Astrocyte (in vitro differentiated cells and primary cell): ENCODE results near the gene TSG101. TPM values are rescaled to one million over a fixed set of nuclear protein-coding genes. Genes with fewer than 3 reads are reported as not detected.

Source experiments
- DNase-seq: peaks from one replicate; pipeline ENCODE4 v3.0.0-alpha.2; 2010; ENCODE audit warnings: low read depth
- FAIRE-seq: peaks from 2 replicates; lab custom pipeline; 2011; peaks lifted over from hg19 to GRCh38; lab: Jason Lieb, UNC
- H2AFZ ChIP-seq: 2 replicates; pipeline ENCODE4 v1.6.0; 2012; ENCODE audit warnings: low read depth, low read length, inconsistent platforms
- H3K27ac ChIP-seq: 2 replicates; pipeline ENCODE4 v1.5.1; 2011; ENCODE audit warnings: low read depth, low read length, inconsistent platforms
- H3K27me3 ChIP-seq: 2 replicates; pipeline ENCODE4 v1.6.0; 2011; ENCODE audit warnings: low read length, inconsistent platforms; ENCODE audit not compliant: insufficient read depth
- H3K36me3 ChIP-seq: 2 replicates; pipeline ENCODE4 v1.5.1; 2011; ENCODE audit warnings: low read length, inconsistent platforms; ENCODE audit not compliant: insufficient read depth
- H3K4me1 ChIP-seq: 2 replicates; pipeline ENCODE4 v1.5.1; 2011; ENCODE audit warnings: low read length, inconsistent platforms; ENCODE audit not compliant: insufficient read depth
- H3K4me2 ChIP-seq: 2 replicates; pipeline ENCODE4 v1.6.0; 2012; ENCODE audit warnings: low read length, inconsistent platforms
- H3K4me3 ChIP-seq: 2 replicates; pipeline ENCODE4 v1.5.1; 2011; ENCODE audit warnings: low read depth, mild to moderate bottlenecking, low read length, inconsistent platforms; ENCODE audit not compliant: insufficient read depth
- H3K79me2 ChIP-seq: 2 replicates; pipeline ENCODE4 v1.6.0; 2012; ENCODE audit warnings: mild to moderate bottlenecking, low read length, inconsistent platforms; ENCODE audit not compliant: insufficient read depth
- H3K9ac ChIP-seq: 2 replicates; pipeline ENCODE4 v1.6.0; 2012; ENCODE audit warnings: mild to moderate bottlenecking, low read length, inconsistent platforms
- H3K9me3 ChIP-seq: 2 replicates; pipeline ENCODE4 v1.5.1; 2012; ENCODE audit warnings: low read depth, mild to moderate bottlenecking, low read length, inconsistent platforms; ENCODE audit not compliant: insufficient read depth
- H4K20me1 ChIP-seq: 2 replicates; pipeline ENCODE4 v1.6.0; 2012; ENCODE audit warnings: low read length, inconsistent platforms; ENCODE audit not compliant: insufficient read depth
- H3K27ac Mint-ChIP-seq: one replicate; pipeline ENCODE4 v1.8.0; 2021; ENCODE audit warnings: mild to moderate bottlenecking, mixed read lengths; ENCODE audit not compliant: unreplicated experiment
- H3K27me3 Mint-ChIP-seq: one replicate; pipeline ENCODE4 v1.8.0; 2021; ENCODE audit warnings: low read depth, mixed read lengths; ENCODE audit not compliant: unreplicated experiment
- H3K36me3 Mint-ChIP-seq: one replicate; pipeline ENCODE4 v1.8.0; 2021; ENCODE audit warnings: low read depth, mixed read lengths; ENCODE audit not compliant: unreplicated experiment
- H3K4me1 Mint-ChIP-seq: one replicate; pipeline ENCODE4 v1.8.0; 2021; ENCODE audit warnings: low read depth, mixed read lengths; ENCODE audit not compliant: unreplicated experiment
- H3K4me3 Mint-ChIP-seq: one replicate; pipeline ENCODE4 v1.8.0; 2021; ENCODE audit warnings: mild to moderate bottlenecking, moderate library complexity, mixed read lengths; ENCODE audit not compliant: unreplicated experiment
- H3K9me3 Mint-ChIP-seq: one replicate; pipeline ENCODE4 v1.8.0; 2021; ENCODE audit warnings: mild to moderate bottlenecking, mixed read lengths; ENCODE audit not compliant: unreplicated experiment
- CTCF ChIP-seq: IDR thresholded peaks from 2 replicates; pipeline ENCODE4 v1.5.1; 2011; ENCODE audit warnings: low read depth, mild to moderate bottlenecking, inconsistent platforms, low read length, moderate library complexity; ENCODE audit not compliant: insufficient read depth
- EZH2 ChIP-seq: IDR thresholded peaks from 2 replicates; pipeline ENCODE4 v1.6.1; 2012; ENCODE audit warnings: mild to moderate bottlenecking, low read length, inconsistent platforms; ENCODE audit not compliant: insufficient read depth
- total RNA-seq: library from RNA; stranded (reverse); gene quantifications from 2 replicates; pipeline ENCODE4 v1.2.1, GENCODE V29; 2021

TSG101 gene
- total RNA-seq, 1 donor from 2014 or later = 53.1 TPM

GRCh38 chr11:18466402-18466801, 60.3 kb downstream of the TSG101 start:
- Histone ChIP-seq H3K79me2 (no peaks in the 10 kb centered on the region), H2AFZ (no peak overlapping the region), H3K36me3 (no peaks in the 10 kb centered on the region), H3K9me3 (no peaks in the 10 kb centered on the region), H4K20me1 (no peaks in the 10 kb centered on the region), H3K27ac (no peak overlapping the region), H3K4me2 (no peak overlapping the region), H3K9ac (no peak overlapping the region), H3K27me3 (no peaks in the 10 kb centered on the region), H3K4me3 (no peak overlapping the region), H3K4me1 (no peaks in the 10 kb centered on the region)
- H3K27me3 Mint-ChIP-seq = no peaks in the 10 kb centered on the region
- no peak overlapping the region for H3K27ac Mint-ChIP-seq
- DNase-seq (no peak), FAIRE-seq (no peak)
- no peaks in the 10 kb centered on the region for H3K9me3 Mint-ChIP-seq
- TF ChIP-seq CTCF (no peak), EZH2 (no peak)
- no peak overlapping the region for H3K4me3 Mint-ChIP-seq
- no peaks in the 10 kb centered on the region for H3K4me1 Mint-ChIP-seq
- no peaks in the 10 kb centered on the region for H3K36me3 Mint-ChIP-seq

GRCh38 chr11:18463439-18463838, 63.3 kb downstream of the TSG101 start:
- Histone ChIP-seq H3K4me1 (no peaks in the 10 kb centered on the region), H3K27ac (no peak overlapping the region), H4K20me1 (no peaks in the 10 kb centered on the region), H2AFZ (no peak overlapping the region), H3K9me3 (no peaks in the 10 kb centered on the region), H3K4me2 (no peak overlapping the region), H3K9ac (no peak overlapping the region), H3K27me3 (no peaks in the 10 kb centered on the region), H3K79me2 (no peaks in the 10 kb centered on the region), H3K4me3 (no peak overlapping the region), H3K36me3 (no peaks in the 10 kb centered on the region)
- Mint-ChIP-seq H3K4me3 (no peak overlapping the region), H3K36me3 (no peaks in the 10 kb centered on the region), H3K9me3 (no peaks in the 10 kb centered on the region), H3K27ac (no peak overlapping the region), H3K4me1 (no peaks in the 10 kb centered on the region), H3K27me3 (no peaks in the 10 kb centered on the region)
- DNase-seq (no peak), FAIRE-seq (no peak)
- TF ChIP-seq CTCF (no peak), EZH2 (no peak)

- FAIRE-seq (no peak), DNase-seq (no peak)
- Mint-ChIP-seq H3K4me3 (no peak overlapping the region), H3K27me3 (no peaks in the 10 kb centered on the region), H3K9me3 (no peaks in the 10 kb centered on the region), H3K36me3 (no peaks in the 10 kb centered on the region), H3K4me1 (peaks cover 3% of the 10 kb centered on the region), H3K27ac (no peak overlapping the region)
- Histone ChIP-seq H3K27me3 (no peaks in the 10 kb centered on the region), H3K4me3 (no peak overlapping the region), H3K27ac (no peak overlapping the region), H3K79me2 (no peaks in the 10 kb centered on the region), H3K4me1 (no peaks in the 10 kb centered on the region), H3K4me2 (no peak overlapping the region), H3K9me3 (no peaks in the 10 kb centered on the region), H3K9ac (no peak overlapping the region), H3K36me3 (no peaks in the 10 kb centered on the region), H4K20me1 (no peaks in the 10 kb centered on the region), H2AFZ (no peak overlapping the region)
- TF ChIP-seq CTCF (no peak), EZH2 (no peak)
Measured at GRCh38 chr11:18461909-18462308, 64.8 kb downstream of the TSG101 start.
